ENCODE data around the gene FURIN. TPM values are rescaled to one million over a fixed set of nuclear protein-coding genes. Genes with fewer than 3 reads are reported as not detected.

The FURIN gene
- total RNA-seq, 1 donor from 2014 or later = 933 TPM

DNA sequence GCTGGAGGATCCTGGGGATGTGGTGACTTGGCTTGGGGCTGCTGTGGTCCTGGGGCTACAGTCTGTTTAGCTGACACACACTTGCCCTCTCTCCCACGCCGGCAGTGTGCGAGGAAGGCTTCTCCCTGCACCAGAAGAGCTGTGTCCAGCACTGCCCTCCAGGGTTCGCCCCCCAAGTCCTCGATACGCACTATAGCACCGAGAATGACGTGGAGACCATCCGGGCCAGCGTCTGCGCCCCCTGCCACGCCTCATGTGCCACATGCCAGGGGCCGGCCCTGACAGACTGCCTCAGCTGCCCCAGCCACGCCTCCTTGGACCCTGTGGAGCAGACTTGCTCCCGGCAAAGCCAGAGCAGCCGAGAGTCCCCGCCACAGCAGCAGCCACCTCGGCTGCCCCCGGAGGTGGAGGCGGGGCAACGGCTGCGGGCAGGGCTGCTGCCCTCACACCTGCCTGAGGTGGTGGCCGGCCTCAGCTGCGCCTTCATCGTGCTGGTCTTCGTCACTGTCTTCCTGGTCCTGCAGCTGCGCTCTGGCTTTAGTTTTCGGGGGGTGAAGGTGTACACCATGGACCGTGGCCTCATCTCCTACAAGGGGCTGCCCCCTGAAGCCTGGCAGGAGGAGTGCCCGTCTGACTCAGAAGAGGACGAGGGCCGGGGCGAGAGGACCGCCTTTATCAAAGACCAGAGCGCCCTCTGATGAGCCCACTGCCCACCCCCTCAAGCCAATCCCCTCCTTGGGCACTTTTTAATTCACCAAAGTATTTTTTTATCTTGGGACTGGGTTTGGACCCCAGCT lies 13.0 kb downstream of the FURIN start:
- intact Hi-C loops (cut with micrococcal nuclease) = no loop called here

DNA sequence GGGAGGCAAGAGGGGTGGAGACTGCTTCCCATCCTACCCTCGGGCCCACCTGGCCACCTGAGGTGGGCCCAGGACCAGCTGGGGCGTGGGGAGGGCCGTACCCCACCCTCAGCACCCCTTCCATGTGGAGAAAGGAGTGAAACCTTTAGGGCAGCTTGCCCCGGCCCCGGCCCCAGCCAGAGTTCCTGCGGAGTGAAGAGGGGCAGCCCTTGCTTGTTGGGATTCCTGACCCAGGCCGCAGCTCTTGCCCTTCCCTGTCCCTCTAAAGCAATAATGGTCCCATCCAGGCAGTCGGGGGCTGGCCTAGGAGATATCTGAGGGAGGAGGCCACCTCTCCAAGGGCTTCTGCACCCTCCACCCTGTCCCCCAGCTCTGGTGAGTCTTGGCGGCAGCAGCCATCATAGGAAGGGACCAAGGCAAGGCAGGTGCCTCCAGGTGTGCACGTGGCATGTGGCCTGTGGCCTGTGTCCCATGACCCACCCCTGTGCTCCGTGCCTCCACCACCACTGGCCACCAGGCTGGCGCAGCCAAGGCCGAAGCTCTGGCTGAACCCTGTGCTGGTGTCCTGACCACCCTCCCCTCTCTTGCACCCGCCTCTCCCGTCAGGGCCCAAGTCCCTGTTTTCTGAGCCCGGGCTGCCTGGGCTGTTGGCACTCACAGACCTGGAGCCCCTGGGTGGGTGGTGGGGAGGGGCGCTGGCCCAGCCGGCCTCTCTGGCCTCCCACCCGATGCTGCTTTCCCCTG lies 13.8 kb downstream of the FURIN start:
- intact Hi-C loops (cut with micrococcal nuclease) = no loop called here

DNA sequence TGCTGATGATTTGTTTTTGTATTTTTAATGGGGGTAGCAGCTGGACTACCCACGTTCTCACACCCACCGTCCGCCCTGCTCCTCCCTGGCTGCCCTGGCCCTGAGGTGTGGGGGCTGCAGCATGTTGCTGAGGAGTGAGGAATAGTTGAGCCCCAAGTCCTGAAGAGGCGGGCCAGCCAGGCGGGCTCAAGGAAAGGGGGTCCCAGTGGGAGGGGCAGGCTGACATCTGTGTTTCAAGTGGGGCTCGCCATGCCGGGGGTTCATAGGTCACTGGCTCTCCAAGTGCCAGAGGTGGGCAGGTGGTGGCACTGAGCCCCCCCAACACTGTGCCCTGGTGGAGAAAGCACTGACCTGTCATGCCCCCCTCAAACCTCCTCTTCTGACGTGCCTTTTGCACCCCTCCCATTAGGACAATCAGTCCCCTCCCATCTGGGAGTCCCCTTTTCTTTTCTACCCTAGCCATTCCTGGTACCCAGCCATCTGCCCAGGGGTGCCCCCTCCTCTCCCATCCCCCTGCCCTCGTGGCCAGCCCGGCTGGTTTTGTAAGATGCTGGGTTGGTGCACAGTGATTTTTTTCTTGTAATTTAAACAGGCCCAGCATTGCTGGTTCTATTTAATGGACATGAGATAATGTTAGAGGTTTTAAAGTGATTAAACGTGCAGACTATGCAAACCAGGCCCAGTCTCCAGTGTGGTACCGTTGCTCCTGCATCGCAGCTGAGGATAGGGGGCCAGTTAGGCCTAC lies 14.6 kb downstream of the FURIN start:
- intact Hi-C loops (cut with micrococcal nuclease) = no loop called here

- intact Hi-C loops (cut with micrococcal nuclease) = no loop called here
Observed at GRCh38 chr15:90883526-90883975, 15.2 kb downstream of the FURIN start.

DNA sequence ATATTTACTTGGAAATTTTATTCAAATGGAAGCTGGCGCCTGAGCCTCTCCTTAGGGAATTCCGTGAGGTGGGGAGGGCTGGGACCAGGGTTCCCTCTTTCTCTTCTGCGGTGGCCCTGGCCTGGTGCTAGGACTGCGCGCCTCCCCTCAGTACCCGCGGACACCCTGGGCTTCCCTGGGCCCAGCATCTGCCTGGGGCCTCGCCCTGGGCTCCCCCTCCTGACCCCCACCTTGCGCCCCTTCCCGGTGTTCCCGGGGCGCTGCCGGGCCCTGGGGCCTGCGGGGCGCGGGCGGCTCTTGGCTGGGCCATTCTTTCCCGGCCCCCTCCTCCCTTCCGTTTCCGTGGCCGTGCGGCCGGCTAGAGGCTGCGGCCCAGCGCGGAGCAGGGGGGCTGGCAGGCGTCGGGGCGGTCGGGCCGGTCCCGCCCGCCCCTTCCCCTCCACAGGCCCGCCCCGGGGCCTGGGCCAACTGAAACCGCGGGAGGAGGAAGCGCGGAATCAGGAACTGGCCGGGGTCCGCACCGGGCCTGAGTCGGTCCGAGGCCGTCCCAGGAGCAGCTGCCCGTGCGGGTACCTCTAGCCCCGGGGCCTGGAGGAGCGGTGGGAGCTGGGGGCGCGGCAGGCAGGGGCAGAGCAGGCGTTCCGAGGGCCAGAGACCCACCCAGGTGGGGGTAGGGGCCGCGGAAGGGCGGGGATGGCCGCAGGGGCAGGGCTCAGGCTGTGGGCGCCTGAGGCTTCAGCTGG lies 15.8 kb downstream of the FURIN start, which contains the start of gene FES:
Gene FES (plus strand): TSS at position 529 of the 743 bp plus-strand sequence. CDS start 542 bp downstream, outside the sequence.
- intact Hi-C loops (cut with micrococcal nuclease) = no loop called here

DNA sequence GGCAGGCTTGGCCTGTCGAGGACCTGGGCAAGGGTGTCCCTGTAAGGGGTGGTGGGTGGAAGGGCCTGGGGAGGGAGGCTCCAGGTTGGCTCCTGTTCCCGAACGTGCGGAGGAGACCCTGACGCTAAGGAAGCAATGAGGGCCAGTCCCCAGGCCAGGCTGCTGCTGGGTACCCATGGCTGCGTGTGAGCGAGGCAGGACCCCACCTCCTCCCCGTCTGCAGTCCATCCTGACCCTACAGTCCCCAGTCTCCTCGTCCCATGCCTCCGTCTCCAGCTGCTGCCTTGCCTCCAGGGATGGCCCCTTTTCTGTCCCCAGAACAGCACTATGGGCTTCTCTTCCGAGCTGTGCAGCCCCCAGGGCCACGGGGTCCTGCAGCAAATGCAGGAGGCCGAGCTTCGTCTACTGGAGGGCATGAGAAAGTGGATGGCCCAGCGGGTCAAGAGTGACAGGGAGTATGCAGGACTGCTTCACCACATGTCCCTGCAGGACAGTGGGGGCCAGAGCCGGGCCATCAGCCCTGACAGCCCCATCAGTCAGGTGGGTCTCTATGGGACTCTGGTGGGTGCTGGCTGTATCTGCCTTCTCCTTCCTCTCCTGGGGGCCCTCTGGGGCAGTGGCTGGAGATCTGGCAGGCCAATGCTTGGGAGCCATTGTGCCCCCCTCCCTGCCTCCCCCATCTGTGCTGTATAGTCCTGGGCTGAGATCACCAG lies 16.5 kb downstream of the FURIN start:
- intact Hi-C loops (cut with micrococcal nuclease) = loop anchor here (5.0 kb wide), 1 partner anchor 403 kb away; no protein-coding TSS in a partner anchor

DNA sequence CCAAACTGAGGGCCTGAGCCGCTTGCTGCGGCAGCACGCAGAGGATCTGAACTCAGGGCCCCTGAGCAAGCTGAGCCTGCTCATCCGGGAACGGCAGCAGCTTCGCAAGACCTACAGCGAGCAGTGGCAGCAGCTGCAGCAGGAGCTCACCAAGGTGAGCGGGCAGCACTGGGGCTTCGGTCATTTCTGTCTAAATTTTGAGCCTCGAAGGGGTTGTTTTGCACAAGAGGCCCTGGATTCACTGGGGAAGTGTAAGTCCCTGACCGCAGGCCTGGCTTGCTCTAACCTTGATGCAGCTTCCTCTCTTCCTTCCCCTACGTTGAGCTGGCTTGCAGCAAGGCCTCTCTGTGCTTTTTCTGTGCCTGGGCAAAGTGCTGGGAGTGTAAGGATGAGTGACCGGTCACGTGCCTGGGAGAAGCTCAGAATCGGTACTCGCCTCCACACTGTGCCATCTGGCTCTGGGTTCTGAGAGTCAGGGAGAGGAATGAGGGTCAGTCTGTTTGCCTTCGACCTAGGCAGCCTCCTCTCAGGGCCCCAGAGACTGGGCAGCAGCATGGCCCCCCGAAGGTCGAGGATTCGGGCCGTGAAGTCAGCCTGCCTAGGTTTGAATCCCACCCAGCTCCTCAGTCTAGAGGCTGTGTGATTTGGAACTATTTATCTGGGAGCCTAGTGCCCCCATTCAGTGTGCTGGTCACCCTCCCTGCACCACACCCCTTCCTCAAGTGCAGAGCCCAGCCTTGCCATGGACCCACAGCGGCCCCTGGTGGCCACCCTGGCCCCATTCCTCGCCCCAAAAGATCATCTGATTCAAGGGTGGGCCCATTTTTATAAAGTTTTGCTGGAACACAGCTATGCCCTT lies 17.3 kb downstream of the FURIN start:
- intact Hi-C loops (cut with micrococcal nuclease) = loop anchor here (1.0 to 5.0 kb wide), 5 partner anchors 10 to 565 kb away; partner anchors contain the start of gene BLM

- intact Hi-C loops (cut with micrococcal nuclease) = loop anchor here (1.0 to 5.0 kb wide), 5 partner anchors 11 to 566 kb away; partner anchors contain the start of gene BLM
Observed at GRCh38 chr15:90886291-90886614, 17.9 kb downstream of the FURIN start.

DNA sequence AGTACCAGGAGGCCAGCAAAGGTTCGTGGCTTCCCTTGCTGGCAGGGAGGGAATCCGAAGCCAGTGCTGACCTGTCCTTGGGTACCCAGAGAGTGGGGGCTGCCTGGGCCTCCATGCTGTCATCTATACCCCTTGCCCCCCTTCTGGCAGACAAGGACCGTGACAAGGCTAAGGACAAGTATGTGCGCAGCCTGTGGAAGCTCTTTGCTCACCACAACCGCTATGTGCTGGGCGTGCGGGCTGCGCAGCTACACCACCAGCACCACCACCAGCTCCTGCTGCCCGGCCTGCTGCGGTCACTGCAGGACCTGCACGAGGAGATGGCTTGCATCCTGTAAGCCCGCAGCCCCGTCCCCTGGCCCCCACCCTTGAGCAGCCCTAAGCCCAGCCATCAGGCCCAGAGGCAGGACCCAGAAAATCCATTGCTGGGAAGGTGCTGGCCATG lies 18.7 kb downstream of the FURIN start:
- intact Hi-C loops (cut with micrococcal nuclease) = loop anchor here (5.0 kb wide), 1 partner anchor 405 kb away; no protein-coding TSS in a partner anchor

GRCh38 chr15:90889313-90889730 lies 20.9 kb downstream of the FURIN start:
- intact Hi-C loops (cut with micrococcal nuclease) = loop anchor here (5.0 kb wide), 1 partner anchor 407 kb away; no protein-coding TSS in a partner anchor

- intact Hi-C loops (cut with micrococcal nuclease) = loop anchor here (5.0 kb wide), 1 partner anchor 408 kb away; no protein-coding TSS in a partner anchor
Observed at GRCh38 chr15:90889736-90890456, 21.5 kb downstream of the FURIN start.

DNA sequence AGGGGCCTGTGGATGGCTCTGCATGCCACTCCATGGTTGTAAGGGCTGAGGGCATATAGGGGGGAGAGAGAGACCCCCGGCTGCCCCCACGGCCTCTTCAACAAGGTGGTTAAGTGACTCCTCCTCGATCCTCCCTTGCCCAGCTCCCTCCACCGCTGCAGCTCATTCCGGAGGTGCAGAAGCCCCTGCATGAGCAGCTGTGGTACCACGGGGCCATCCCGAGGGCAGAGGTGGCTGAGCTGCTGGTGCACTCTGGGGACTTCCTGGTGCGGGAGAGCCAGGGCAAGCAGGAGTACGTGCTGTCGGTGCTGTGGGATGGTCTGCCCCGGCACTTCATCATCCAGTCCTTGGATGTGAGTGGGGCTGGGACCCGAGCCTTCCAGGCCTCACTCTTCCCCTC lies 22.5 kb downstream of the FURIN start:
- intact Hi-C loops (cut with micrococcal nuclease) = no loop called here

- intact Hi-C loops (cut with micrococcal nuclease) = no loop called here
Observed at GRCh38 chr15:90891346-90891949, 23.1 kb downstream of the FURIN start.

- intact Hi-C loops (cut with micrococcal nuclease) = no loop called here
Observed at GRCh38 chr15:90892023-90892422, 23.6 kb downstream of the FURIN start.

- intact Hi-C loops (cut with micrococcal nuclease) = no loop called here
Observed at GRCh38 chr15:90892498-90893174, 24.2 kb downstream of the FURIN start.

DNA sequence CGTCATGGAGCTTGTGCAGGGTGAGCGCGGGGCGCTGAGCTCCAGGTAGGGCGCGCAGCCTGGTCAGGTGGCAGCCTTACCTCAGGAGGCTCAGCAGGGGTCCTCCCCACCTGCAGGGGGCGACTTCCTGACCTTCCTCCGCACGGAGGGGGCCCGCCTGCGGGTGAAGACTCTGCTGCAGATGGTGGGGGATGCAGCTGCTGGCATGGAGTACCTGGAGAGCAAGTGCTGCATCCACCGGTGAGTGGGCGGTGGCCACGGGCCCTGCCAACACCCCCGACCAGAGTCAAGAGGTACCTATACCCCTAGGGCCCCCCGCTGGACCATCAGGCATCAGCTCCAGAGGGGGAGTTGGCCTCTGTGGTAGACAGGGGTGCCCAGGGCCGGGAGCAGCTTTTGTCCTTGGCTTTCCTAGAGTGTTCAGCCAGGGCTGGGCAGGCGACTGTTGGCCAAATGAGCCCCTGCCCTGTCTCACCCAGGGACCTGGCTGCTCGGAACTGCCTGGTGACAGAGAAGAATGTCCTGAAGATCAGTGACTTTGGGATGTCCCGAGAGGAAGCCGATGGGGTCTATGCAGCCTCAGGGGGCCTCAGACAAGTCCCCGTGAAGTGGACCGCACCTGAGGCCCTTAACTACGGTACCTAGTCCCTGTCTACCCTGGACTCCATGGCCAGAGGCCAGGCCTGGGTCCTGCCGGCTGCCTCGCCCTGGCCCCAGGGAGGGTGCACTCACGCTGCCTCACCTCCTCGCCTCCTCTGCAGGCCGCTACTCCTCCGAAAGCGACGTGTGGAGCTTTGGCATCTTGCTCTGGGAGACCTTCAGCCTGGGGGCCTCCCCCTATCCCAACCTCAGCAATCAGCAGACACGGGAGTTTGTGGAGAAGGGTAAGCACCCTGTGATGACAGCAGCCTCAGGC lies 25.0 kb downstream of the FURIN start:
- intact Hi-C loops (cut with micrococcal nuclease) = no loop called here

Measured in T-helper 1 cell treated with Interleukin-12 subunit alpha and Interleukin-12 subunit beta and Interleukin-4 antibody, amounts not matched to agents 30 ng/mL and 1 ng/mL, for 36 hours (primary cell).